Nucleus accumbens (tissue), 56 donors: Measurements from ENCODE around the gene DAZAP1.

Experiments used
- DNase-seq, 56 donors: peaks; one replicate each; lab custom pipeline; 2025; lab: John Stamatoyannopoulos, UW

DAZAP1 gene

DNA sequence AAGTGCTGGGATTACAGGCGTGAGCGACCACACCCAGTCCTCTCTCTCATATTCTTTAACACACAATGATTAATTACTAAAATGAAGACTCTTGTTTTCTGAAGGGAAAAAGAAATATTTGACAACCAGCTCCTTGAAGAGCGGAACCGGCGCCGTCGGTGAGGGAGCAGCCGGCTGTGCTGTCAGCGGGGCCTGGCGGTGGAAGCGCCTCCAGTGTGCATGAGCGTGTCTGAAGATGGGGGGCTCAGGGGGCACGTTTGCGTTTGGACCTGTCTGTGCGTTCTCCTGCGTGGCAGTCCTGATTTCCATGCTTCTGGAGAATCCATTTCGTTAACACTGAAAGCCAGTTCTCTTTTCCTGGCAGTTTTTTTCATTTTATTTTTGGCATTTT lies 31.0 kb upstream of the DAZAP1 start:
- no peak for DNase-seq

DNA sequence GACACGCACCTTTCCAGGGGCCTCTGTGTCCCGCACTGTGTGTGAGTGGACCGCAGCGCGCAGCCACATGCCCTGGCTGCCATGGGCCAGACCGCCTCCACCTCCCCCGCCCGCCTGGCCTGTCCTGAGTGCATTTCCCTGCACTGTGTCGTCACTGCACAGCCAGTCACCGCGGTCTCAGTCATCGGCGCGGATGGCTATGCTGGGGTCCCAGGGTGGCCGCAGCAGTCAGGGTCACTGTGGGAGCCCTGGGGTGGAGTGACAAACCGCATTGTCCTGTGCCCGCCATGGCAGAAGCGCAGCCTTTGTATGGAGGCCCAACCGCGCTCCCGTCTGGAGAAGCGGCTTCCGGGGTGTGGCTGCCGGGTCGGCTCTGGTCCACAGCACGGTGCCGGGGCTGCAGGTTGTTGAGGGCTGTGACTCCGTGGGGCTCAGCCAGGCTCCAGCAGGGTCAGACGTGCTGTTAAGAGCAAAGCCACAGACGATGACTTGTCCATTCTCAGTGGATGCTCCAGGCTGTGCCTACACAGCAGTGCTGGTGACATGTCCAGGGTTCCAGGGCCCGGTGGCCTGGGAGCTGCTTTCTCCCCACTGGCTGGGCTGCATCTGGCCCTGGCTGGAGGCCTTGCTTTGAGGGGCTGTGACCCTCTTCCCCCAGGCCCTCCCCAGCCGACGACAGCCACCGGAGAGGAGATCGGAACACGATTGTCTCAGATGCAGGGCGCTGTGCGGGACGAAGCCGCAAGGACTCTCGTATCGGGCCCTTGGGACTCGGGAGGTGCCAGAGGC lies 30.0 kb upstream of the DAZAP1 start:
- no peak for DNase-seq

GRCh38 chr19:1377965-1378785 lies 29.2 kb upstream of the DAZAP1 start:
- no peak for DNase-seq

DNA sequence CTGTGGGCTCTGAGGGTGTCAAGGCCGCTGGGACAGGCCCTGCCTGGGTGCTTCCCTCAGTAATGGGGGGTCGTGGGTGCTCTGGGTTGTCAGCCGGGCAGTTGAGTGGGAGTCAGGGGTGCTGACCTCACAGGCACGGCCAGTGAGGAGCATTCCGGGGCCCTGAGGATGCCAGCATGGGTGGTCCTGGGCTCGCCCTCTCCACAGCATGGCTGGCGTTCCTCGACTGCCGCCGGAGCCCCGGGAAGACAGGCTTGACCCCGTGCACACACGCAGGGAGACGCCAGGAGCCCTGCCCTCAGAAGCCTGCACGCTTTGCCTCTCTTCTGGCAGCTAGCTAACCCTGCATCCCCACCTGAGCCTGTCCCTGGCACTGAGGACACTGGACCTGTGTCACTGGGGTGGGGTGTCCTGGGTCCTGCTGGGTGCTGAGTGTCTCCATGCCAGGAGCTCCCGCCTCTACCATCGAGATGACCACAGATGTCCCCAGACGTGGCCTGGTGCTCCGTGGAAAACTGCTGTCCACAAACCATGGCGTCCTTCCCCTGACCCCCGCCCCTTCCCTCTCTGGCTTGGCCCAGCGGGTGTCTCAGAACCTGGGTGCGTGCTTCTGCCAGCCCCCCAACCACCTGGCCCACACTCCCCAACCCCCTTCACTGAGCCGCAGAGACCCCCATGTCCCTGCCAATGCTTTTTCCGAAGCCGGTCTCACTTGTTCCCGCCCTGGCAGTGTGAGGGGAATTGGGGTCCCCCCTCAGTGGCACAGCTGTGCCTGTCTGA lies 28.1 kb upstream of the DAZAP1 start:
- DNase-seq = no peak

GRCh38 chr19:1379961-1380489 lies 27.4 kb upstream of the DAZAP1 start:
- no peak for DNase-seq

DNA sequence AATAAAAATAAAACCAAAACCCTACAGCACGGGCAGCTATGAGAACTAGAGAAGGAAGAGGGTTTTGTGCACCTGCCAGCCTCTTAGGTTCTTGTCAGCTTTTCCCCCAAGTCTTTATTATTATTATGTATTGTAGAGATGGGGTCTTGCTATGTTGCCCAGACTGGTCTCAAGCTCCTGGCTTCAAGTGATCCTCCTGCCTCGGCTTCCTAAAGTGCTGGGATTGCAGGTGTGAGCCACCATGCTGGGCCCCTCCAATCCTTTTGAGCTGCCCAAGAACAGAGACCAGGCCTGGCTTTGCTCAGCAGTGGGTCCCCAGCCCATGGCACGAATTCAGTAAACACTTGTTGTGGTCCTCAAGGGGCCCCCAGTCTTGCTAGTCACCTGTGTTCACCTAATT lies 25.1 kb upstream of the DAZAP1 start:
- DNase-seq = no peak

GRCh38 chr19:1383017-1383311 lies 24.4 kb upstream of the DAZAP1 start:
- no peak for DNase-seq

- DNase-seq = peak in 55 of 56 donors; percentile 59 to 99 (median 93)
Observed at GRCh38 chr19:1383312-1384084, 23.9 kb upstream of the DAZAP1 start, which contains the start of gene NDUFS7. Gene NDUFS7 (plus strand): TSS chr19:1383907. CDS start chr19:1383927, 20 bp downstream.

- peak in 1 of 56 donors; percentile 80 for DNase-seq
Observed at GRCh38 chr19:1384085-1384462, 23.3 kb upstream of the DAZAP1 start.

DNA sequence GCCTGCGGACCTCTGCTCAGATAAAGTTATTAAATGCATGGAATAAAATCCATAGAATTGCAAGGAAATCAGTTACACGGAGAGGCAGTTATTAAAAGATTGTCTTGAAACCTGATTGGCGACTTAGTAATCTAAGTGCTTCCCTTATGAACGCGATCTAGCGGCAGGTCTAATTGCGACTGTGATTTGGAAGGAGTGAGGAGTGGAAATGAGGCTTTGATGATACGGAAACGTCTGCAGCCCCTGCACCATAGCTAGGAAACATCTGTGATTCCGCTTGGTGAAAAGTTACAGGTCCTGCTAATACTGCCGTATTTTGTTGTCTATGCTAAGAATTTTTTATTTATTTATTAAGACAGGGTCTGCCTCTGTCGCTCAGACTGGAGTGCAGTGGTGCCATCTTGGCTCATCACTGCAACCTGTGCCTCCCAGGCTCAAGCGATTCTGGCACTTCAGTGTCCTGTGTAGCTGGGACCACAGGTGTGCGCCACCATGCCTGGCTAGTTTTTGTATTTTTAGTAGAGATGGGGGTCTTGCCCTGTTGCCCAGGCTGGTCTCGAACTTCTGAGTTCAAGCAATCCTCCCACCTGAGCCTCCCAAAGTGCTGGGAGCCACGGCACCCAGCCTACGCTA lies 22.8 kb upstream of the DAZAP1 start:
- peak in 1 of 56 donors; percentile 21 for DNase-seq

DNA sequence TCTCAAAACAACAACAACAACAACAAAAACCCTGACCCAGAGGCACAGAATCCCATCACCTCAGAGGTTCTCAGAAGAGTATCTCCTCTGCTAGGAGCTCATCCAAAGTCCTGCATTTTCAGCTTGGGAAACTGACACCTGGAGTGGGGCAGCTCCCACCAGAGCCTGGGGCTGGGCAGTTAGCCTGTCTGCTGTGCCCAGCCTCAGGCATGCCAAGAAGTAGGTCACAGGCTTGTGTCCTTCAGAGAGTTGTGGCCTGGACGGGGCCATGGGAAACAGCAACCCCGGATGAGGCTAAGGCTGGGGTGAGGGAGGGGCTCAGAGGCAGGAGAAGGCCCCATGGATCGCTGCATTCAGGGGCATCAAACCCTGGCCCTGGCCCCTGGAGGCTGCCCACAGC lies 21.6 kb upstream of the DAZAP1 start:
- no peak for DNase-seq

DNA sequence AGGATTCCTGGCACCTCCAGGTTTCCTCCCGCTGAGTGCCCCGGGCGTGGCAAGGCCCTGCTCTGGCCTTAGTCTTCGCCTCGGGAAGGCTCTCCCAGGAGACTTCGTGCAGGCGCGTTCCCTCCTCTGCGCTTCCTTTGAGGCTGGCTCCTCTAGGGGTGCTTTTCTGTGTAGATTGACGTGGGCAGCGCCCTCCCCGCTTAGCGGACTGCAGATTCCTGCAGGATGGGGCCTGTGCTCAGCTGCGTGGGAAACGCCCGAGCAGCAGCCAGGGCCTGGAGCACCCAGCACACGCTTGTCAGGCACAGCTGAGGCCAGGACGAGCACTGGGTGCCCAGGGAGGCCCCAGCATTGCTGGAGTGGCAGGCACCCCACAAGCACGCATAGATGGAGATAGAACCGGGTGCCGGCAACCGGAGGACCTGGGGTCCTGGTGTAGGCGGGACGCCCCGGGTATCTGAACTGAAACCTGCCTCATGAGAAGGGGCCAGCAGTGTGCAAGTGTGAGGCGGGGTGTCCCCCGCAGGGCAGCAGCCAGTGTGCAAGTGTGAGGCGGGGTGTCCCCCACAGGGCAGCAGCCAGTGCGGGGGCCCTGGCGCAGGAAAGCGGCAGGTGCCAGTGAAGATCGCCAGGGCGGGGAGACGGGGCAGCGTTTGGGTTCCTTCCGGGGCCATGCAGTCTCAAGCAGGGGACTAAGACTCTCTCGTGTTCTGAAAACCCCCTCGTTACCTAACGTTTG lies 20.3 kb upstream of the DAZAP1 start:
- DNase-seq = peak in 2 of 56 donors; percentile 36 to 40

DNA sequence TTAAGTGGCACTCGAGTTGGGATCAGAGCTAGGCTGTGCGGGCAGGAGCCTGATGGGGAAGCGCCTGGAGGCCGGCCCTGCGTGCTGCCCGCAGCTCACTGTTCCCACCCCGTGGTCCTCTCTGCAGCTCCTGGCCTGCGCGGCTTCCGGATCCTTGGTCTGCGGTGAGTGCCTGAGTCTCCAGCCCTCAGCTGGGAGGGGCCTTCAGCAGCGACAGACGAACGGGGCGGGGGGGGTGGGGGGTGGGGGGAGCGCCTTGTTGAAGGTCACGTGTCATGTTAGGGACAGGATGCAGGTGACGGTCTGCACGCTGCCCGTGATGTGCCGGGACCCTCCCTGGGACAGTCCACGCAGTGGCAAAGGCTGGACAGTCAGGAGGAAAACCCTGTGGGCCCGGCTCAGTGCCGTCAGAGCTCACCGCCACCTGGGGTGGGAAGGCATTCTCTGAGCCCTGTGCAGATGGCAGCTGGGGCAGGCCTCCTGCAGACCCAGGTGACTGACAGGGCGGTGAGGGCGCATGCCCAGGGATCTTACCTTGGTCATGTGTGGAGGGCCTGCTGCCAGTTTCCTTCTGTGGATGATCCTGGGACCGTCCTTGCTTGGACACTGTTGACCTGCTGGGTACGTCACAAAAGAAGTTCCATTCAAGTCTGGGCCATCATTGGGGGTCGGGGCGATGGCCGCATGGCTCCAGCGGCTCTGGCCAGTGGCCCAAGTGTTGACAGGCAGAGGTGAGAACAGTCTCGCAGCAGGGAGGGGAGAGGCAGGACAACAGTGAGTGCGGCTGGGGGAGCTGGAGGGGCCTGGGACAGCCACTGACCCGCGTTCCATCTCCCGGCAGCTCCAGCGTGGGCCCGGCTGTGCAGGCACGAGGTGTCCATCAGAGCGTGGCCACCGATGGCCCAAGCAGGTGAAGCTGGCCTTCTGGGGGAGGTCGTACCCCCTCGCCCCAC lies 19.4 kb upstream of the DAZAP1 start:
- DNase-seq = peak in 4 of 56 donors; percentile 23 to 58 (median 43)

- DNase-seq = peak in 3 of 56 donors; percentile 14 to 58 (median 30)
Observed at GRCh38 chr19:1388637-1389026, 18.8 kb upstream of the DAZAP1 start.

- DNase-seq = peak in 50 of 56 donors; percentile 18 to 86 (median 72)
Observed at GRCh38 chr19:1389033-1389940, 18.1 kb upstream of the DAZAP1 start.

DNA sequence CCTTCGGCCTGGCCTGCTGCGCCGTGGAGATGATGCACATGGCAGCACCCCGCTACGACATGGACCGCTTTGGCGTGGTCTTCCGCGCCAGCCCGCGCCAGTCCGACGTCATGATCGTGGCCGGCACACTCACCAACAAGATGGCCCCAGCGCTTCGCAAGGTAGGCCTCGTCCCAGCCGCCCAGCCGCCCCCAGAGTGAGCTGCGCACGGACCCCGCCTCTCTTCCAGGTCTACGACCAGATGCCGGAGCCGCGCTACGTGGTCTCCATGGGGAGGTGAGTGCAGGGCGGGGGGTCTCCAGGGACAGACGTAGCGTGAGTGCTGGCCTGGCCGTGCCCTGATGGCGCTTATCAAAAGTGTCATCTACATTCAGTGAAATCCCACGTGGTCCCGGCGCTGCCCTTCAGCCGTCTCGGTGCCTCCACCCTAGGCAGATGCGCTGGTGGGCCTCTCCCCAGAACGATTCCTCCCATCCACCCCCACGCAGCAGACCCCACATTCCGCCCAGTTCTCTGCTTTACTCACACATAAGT lies 16.4 kb upstream of the DAZAP1 start:
- DNase-seq = no peak
